Panc1 (cell line): ENCODE results near the gene SPINK14. TPM values are rescaled to one million over a fixed set of nuclear protein-coding genes. Genes with fewer than 3 reads are reported as not detected.

Source experiments
- ATAC-seq: fragments of 200-7000 bp; cut with Tn5 transposase; 2 replicates; pipeline ENCODE4 v1.9.1; 2020; ENCODE audit warnings: mild to moderate bottlenecking, moderate library complexity
- BruUV-seq: library from RNA; stranded (reverse); fragments of 400-500 nt; replicated peaks from 2 replicates; lab custom pipeline; 2021; lab: Mats Ljungman, UMichigan
- CTCF ChIA-PET: fragments of 300-600 bp; sonication (Branson Sonifier 250); formaldehyde crosslinking; loops from one replicate; lab custom pipeline; 2022; ENCODE audit warnings: antibody characterized with exemption; lab: Charles Lee
- POLR2A ChIA-PET: fragments of 300-600 bp; sonication (Branson Sonifier 250); formaldehyde crosslinking; loops from one replicate; lab custom pipeline; 2022; ENCODE audit warnings: antibody characterized with exemption; lab: Charles Lee
- DNase-seq: peaks from one replicate; pipeline ENCODE4 v3.0.0-alpha.2; 2010; ENCODE audit warnings: low read depth, low spot score
- H3K27ac ChIP-seq: 2 replicates; pipeline ENCODE4 v1.5.1; 2011; ENCODE audit warnings: mild to moderate bottlenecking, low read length, inconsistent platforms
- H3K27me3 ChIP-seq: fragments of 200-500 bp; sonication (Bioruptor generic); 2 replicates; pipeline ENCODE4 v1.6.0; 2014; ENCODE audit warnings: low read length, inconsistent platforms; ENCODE audit not compliant: control insufficient read depth, insufficient read depth
- H3K36me3 ChIP-seq: fragments of 200-500 bp; sonication (Bioruptor generic); 2 replicates; pipeline ENCODE4 v1.5.1; 2014; ENCODE audit warnings: inconsistent platforms, mild to moderate bottlenecking, low read length, moderate library complexity; ENCODE audit not compliant: control insufficient read depth, insufficient read depth
- H3K4me1 ChIP-seq: 2 replicates; pipeline ENCODE4 v1.5.1; 2011; ENCODE audit warnings: inconsistent platforms, mild to moderate bottlenecking, low read length, moderate library complexity; ENCODE audit not compliant: control insufficient read depth, insufficient read depth
- H3K4me3 ChIP-seq, 2 experiments: 2 replicates each; pipeline ENCODE4 v1.5.1; 2011 to 2012; ENCODE audit warnings: low read depth in 2 of 2, low read length in 2 of 2, mild to moderate bottlenecking in 2 of 2, inconsistent platforms in 1 of 2, moderate library complexity in 1 of 2
- H3K9me3 ChIP-seq: fragments of 200-500 bp; sonication (Bioruptor generic); 2 replicates; pipeline ENCODE4 v1.5.1; 2014; ENCODE audit warnings: low read depth, mild to moderate bottlenecking, inconsistent platforms, low read length, moderate library complexity; ENCODE audit not compliant: control insufficient read depth, insufficient read depth
- CTCF ChIP-seq: fragments of 450-650 bp; IDR thresholded peaks from 2 replicates; pipeline ENCODE4 v1.5.1; 2017; ENCODE audit warnings: mild to moderate bottlenecking
- POLR2AphosphoS5 ChIP-seq: IDR thresholded peaks from 2 replicates; pipeline ENCODE4 v1.6.1; 2012; ENCODE audit warnings: mild to moderate bottlenecking, low read depth, low read length, moderate library complexity
- REST ChIP-seq, 2 experiments: IDR thresholded peaks; 2 replicates each; pipeline ENCODE4 v1.6.1; 2011 to 2012; ENCODE audit warnings: low read depth in 2 of 2, control low read depth in 1 of 2, low read length in 1 of 2, mild to moderate bottlenecking in 1 of 2, moderate library complexity in 1 of 2; ENCODE audit not compliant: insufficient read depth in 1 of 2
- SIN3A ChIP-seq: IDR thresholded peaks from 2 replicates; pipeline ENCODE4 v1.6.1; 2012; ENCODE audit warnings: low read depth, mild to moderate bottlenecking, low read length, moderate library complexity, borderline replicate concordance; ENCODE audit not compliant: insufficient read depth
- TCF7L2 ChIP-seq: IDR thresholded peaks from 2 replicates; pipeline ENCODE4 v1.6.1; 2011; ENCODE audit warnings: mild to moderate bottlenecking, low read depth, low read length, inconsistent platforms
- in situ Hi-C: cut with HindIII; loops from 2 replicates; pipeline ENCODE4 v1.10.0; 2016; ENCODE audit warnings: low sequenced_read_pairs, low pct_unique_long_range_greater_than_20kb
- intact Hi-C: fragments of 100-400 bp; cut with micrococcal nuclease; formaldehyde crosslinking; loops from one replicate; pipeline ENCODE4 v1.10.0; 2022; ENCODE audit not compliant: unreplicated experiment
- total RNA-seq: library from RNA; stranded (reverse); gene quantifications from one replicate; pipeline ENCODE4 v1.2.1, GENCODE V29; 2021; ENCODE audit not compliant: unreplicated experiment

The SPINK14 gene
- total RNA-seq, 1 experiment from 2014 or later = not detected

GRCh38 chr5:148140846-148141245 is 27.5 kb upstream of the SPINK14 start:
- H3K4me1 ChIP-seq = no peaks in the 10 kb centered on the region
- no TSS peak for BruUV-seq
- intact Hi-C loops (no loop called here), in situ Hi-C loops (no loop called here)
- no peak overlapping the region for H3K27ac ChIP-seq
- no peak overlapping the region for H3K4me3 ChIP-seq
- DNase-seq (no peak), ATAC-seq (no peak)
- POLR2A ChIA-PET = no interaction called here
- no peak for TF ChIP-seq POLR2AphosphoS5
- TF ChIP-seq SIN3A = no peak
- no peak for TF ChIP-seq TCF7L2
- no peak for TF ChIP-seq REST (IDR thresholded peaks at IDR 0.05; ENCODE audit: insufficient read depth in 1 of 2, low read depth in 2 of 2, low read length in 1 of 2)
- TF ChIP-seq CTCF = no peak
- CTCF ChIA-PET = no interaction called here
- no peaks in the 10 kb centered on the region for H3K9me3 ChIP-seq
- no peaks in the 10 kb centered on the region for H3K27me3 ChIP-seq
- H3K36me3 ChIP-seq = no peaks in the 10 kb centered on the region

GRCh38 chr5:148141645-148142044 is 26.7 kb upstream of the SPINK14 start:
- H3K27me3 ChIP-seq = no peaks in the 10 kb centered on the region
- H3K27ac ChIP-seq = no peak overlapping the region
- CTCF ChIA-PET = interaction anchor here (0.5 kb wide), 1 partner anchor 42 kb away, joined by 3 read pairs; no protein-coding TSS in a partner anchor
- TF ChIP-seq SIN3A (no peak), POLR2AphosphoS5 (no peak), CTCF (no peak), TCF7L2 (no peak), REST (IDR thresholded peaks at IDR 0.05; ENCODE audit: insufficient read depth in 1 of 2, low read depth in 2 of 2, low read length in 1 of 2) (no peak)
- DNase-seq = no peak
- no peaks in the 10 kb centered on the region for H3K9me3 ChIP-seq
- H3K4me3 ChIP-seq = no peak overlapping the region
- POLR2A ChIA-PET = no interaction called here
- no TSS peak for BruUV-seq
- no peaks in the 10 kb centered on the region for H3K36me3 ChIP-seq
- no peaks in the 10 kb centered on the region for H3K4me1 ChIP-seq
- no peak for ATAC-seq
- in situ Hi-C loops (no loop called here), intact Hi-C loops (no loop called here)
